ENCODE results near the gene PDLIM7.

GRCh38 chr5:177530638-177531037 lies 33.2 kb upstream of the PDLIM7 start:
- TF ChIP-seq CTCF (IDR thresholded peaks at IDR 0.05) (no peak), POLR2A (IDR thresholded peaks at IDR 0.05) (no peak)

Data from heart left ventricle (tissue), 13 donors.